ENCODE data around the gene GPATCH2L. TPM values are rescaled to one million over a fixed set of nuclear protein-coding genes. Genes with fewer than 3 reads are reported as not detected.

The GPATCH2L gene
- total and polyA plus RNA-seq, 2 experiments from 2014 or later: 16.1 to 60.5 TPM

DNA sequence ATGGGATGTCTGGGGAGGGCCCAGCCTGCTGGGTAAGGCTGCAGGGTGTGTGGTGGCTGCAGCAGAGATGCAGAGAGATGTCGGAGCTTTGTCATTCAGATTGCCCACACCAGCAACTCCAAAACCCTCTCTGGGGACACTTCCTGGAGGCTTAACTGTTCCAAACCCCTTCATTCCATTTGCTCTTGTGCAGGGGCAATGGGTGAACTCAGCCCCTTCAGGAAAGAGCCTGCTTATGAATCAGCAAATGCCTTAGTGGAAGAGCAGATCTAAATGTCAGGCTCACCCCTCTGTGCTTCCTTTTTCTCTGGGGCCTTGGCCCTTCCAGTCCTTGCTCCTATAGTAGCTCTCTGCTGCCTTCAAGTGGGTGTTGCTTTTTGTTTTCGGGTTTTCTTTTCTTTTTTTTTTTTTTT is 36.7 kb upstream of the GPATCH2L start:
- H3K9me2 ChIP-seq (replicated peaks; ENCODE audit: insufficient read depth): no peaks in the 10 kb centered on the region
- H3K4me3 ChIP-seq: no peak overlapping the region
- 85% methylated on average over 2 of the region's 2 CpGs for WGBS (ENCODE audit: low lambda C conversion rate, missing lambda C conversion rate)
- no peak overlapping the region for H3K4me2 ChIP-seq
- DNase-seq (ENCODE audit: low spot score): no peak
- TF ChIP-seq EZH2phosphoT487 (IDR thresholded peaks at IDR 0.05; ENCODE audit: low read depth, severe bottlenecking, unreplicated experiment) (no peak), EZH2 (IDR thresholded peaks at IDR 0.05; ENCODE audit: borderline replicate concordance) (no peak)
- TF ChIP-seq, protein P1, sequence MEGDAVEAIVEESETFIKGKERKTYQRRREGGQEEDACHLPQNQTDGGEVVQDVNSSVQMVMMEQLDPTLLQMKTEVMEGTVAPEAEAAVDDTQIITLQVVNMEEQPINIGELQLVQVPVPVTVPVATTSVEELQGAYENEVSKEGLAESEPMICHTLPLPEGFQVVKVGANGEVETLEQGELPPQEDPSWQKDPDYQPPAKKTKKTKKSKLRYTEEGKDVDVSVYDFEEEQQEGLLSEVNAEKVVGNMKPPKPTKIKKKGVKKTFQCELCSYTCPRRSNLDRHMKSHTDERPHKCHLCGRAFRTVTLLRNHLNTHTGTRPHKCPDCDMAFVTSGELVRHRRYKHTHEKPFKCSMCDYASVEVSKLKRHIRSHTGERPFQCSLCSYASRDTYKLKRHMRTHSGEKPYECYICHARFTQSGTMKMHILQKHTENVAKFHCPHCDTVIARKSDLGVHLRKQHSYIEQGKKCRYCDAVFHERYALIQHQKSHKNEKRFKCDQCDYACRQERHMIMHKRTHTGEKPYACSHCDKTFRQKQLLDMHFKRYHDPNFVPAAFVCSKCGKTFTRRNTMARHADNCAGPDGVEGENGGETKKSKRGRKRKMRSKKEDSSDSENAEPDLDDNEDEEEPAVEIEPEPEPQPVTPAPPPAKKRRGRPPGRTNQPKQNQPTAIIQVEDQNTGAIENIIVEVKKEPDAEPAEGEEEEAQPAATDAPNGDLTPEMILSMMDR (IDR thresholded peaks at IDR 0.05; ENCODE audit: poor library complexity): no peak
- H4K20me1 ChIP-seq (ENCODE audit: insufficient read depth, poor library complexity, severe bottlenecking): no peaks in the 10 kb centered on the region
- no peaks in the 10 kb centered on the region for H3K4me1 ChIP-seq (ENCODE audit: insufficient read depth)
- H3K27ac ChIP-seq: no peak overlapping the region
- H3K27me3 ChIP-seq: peaks cover 6% of the 10 kb centered on the region
- H3K36me3 ChIP-seq (replicated peaks; ENCODE audit: insufficient read depth, low read depth): no peaks in the 10 kb centered on the region
- H3K79me2 ChIP-seq: no peaks in the 10 kb centered on the region
- no peak overlapping the region for H2AFZ ChIP-seq
- H3K9me3 ChIP-seq (ENCODE audit: low read depth): no peaks in the 10 kb centered on the region

DNA sequence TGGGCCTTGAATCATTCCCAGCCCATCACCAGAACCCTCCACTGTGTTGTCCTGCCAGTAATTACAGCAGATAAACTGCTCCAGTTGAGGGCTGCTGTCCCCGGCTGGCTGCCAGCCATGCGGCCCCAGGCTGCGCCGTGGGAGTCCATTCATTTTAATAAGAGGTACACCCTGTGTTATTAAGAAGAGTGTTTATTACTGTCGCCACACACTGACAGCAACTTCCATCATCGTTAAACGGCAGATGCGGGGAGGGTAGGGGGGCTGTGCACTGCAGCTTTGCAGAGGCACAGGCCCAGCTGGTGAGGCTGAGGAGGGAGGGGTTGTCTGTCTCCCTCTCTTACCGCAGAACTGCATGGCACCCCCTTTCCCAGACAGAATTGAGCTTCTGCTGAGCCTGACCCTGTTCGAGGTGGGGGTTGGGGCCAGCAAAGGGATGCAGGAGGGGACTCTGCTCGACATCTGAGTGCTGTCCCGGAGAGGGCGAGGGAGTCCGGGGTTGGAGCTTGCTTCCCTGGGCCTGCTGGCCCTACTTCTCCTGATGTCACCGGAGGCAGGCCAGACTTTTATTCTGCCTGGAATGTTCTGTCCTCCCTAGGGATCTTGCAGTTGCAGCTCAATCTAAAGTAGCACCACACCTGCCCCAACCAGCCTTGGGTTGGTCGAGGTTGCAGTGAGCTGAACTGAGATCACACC is 33.8 kb upstream of the GPATCH2L start:
- Histone ChIP-seq H3K79me2 (no peaks in the 10 kb centered on the region), H4K20me1 (ENCODE audit: insufficient read depth, poor library complexity, severe bottlenecking) (no peaks in the 10 kb centered on the region), H2AFZ (no peak overlapping the region), H3K4me1 (ENCODE audit: insufficient read depth) (no peaks in the 10 kb centered on the region), H3K27me3 (peaks cover 6% of the 10 kb centered on the region), H3K9me3 (ENCODE audit: low read depth) (no peaks in the 10 kb centered on the region), H3K36me3 (replicated peaks; ENCODE audit: insufficient read depth, low read depth) (no peaks in the 10 kb centered on the region), H3K27ac (no peak overlapping the region), H3K4me3 (no peak overlapping the region), H3K4me2 (no peak overlapping the region), H3K9me2 (replicated peaks; ENCODE audit: insufficient read depth) (no peaks in the 10 kb centered on the region)
- TF ChIP-seq EZH2 (IDR thresholded peaks at IDR 0.05; ENCODE audit: borderline replicate concordance): no peak
- TF ChIP-seq EZH2phosphoT487 (IDR thresholded peaks at IDR 0.05; ENCODE audit: low read depth, severe bottlenecking, unreplicated experiment): no peak
- TF ChIP-seq, protein P1 (IDR thresholded peaks at IDR 0.05; ENCODE audit: poor library complexity): no peak
- DNase-seq (ENCODE audit: low spot score): no peak
- WGBS (ENCODE audit: low lambda C conversion rate, missing lambda C conversion rate): 63% methylated on average over 16 of the region's 16 CpGs

DNA sequence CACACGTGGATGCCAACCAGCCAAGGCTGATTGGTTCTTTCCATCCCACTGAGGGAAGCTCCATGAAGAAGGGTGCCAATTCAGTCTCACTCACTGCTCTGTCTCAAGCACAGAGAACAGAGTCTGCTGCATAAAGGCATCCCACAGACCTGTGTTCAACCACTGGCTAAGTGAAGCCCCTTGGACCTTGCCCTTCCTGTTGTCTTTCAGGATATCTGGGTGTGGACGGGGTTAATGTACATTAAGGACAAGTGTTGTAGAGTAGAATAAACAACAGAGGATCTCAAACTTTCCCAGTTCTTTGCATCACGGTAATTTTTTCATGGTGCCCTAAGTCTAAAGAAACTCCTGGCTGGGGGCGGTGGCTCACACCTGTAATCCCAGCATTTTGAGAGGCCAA is 33.1 kb upstream of the GPATCH2L start:
- Histone ChIP-seq H3K27me3 (peaks cover under 1% of the 10 kb centered on the region), H3K9me3 (ENCODE audit: low read depth) (no peaks in the 10 kb centered on the region), H3K79me2 (no peaks in the 10 kb centered on the region), H3K9me2 (replicated peaks; ENCODE audit: insufficient read depth) (no peaks in the 10 kb centered on the region), H3K4me1 (ENCODE audit: insufficient read depth) (no peaks in the 10 kb centered on the region), H3K36me3 (replicated peaks; ENCODE audit: insufficient read depth, low read depth) (no peaks in the 10 kb centered on the region), H3K4me3 (no peak overlapping the region), H2AFZ (no peak overlapping the region), H4K20me1 (ENCODE audit: insufficient read depth, poor library complexity, severe bottlenecking) (no peaks in the 10 kb centered on the region), H3K4me2 (no peak overlapping the region), H3K27ac (no peak overlapping the region)
- WGBS (ENCODE audit: low lambda C conversion rate, missing lambda C conversion rate): 82% methylated on average over 4 of the region's 4 CpGs
- TF ChIP-seq EZH2 (IDR thresholded peaks at IDR 0.05; ENCODE audit: borderline replicate concordance) (no peak), EZH2phosphoT487 (IDR thresholded peaks at IDR 0.05; ENCODE audit: low read depth, severe bottlenecking, unreplicated experiment) (no peak)
- TF ChIP-seq, protein P1 (IDR thresholded peaks at IDR 0.05; ENCODE audit: poor library complexity): no peak
- no peak for DNase-seq (ENCODE audit: low spot score)

Data from hepatocyte (in vitro differentiated cells).